GM10266 (cell line): ENCODE results near the gene FSIP2.

Experiments used
- DNase-seq: peaks from one replicate; pipeline ENCODE4 v3.0.0; 2012; ENCODE audit errors: extremely low spot score
- TF ChIP-seq, protein P1 (sequence below): IDR thresholded peaks from 2 replicates; pipeline ENCODE4 v1.5.1; 2012; ENCODE audit warnings: mild to moderate bottlenecking, low read depth; ENCODE audit not compliant: control insufficient read depth, insufficient read depth; ENCODE audit errors: missing control alignments

Gene FSIP2

DNA sequence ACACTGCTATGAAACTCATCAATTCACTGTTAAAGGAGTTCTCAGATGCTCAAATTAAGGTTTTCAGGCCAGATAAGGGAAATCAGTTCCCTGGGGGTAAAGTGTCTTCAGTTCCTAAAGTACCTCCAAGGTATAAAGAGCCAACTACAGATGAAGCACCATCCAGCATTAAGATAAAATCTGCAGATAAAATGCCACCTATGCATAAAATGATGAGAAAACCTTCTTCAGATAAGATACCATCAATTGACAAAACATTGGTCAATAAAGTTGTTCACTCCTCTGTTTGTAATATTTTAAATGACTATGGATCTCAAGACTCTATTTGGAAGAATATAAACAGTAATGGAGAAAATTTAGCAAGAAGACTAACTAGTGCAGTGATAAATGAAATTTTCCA is 68.2 kb downstream of the FSIP2 start:
- DNase-seq, result no peak
- TF ChIP-seq, protein P1, sequence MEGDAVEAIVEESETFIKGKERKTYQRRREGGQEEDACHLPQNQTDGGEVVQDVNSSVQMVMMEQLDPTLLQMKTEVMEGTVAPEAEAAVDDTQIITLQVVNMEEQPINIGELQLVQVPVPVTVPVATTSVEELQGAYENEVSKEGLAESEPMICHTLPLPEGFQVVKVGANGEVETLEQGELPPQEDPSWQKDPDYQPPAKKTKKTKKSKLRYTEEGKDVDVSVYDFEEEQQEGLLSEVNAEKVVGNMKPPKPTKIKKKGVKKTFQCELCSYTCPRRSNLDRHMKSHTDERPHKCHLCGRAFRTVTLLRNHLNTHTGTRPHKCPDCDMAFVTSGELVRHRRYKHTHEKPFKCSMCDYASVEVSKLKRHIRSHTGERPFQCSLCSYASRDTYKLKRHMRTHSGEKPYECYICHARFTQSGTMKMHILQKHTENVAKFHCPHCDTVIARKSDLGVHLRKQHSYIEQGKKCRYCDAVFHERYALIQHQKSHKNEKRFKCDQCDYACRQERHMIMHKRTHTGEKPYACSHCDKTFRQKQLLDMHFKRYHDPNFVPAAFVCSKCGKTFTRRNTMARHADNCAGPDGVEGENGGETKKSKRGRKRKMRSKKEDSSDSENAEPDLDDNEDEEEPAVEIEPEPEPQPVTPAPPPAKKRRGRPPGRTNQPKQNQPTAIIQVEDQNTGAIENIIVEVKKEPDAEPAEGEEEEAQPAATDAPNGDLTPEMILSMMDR, result no peak

DNA sequence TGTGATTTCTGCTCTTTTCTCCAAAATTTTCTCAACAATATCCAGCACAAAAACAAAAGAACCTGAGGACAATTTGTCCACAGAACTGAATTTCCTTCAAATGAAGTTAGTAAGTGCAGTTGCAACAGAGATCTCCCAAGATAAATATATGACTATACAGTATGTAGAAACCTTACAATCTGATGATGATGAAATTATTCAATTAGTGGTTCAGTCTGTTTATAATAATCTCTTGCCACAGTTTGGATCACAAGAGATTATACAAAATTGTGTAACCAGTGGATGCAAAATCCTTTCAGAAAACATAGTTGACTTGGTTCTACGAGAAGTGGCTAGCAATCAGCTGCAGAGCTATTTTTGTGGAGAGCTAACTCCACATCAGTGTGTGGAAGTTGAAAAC is 68.7 kb downstream of the FSIP2 start:
- no peak for DNase-seq
- TF ChIP-seq, protein P1, result no peak

DNA sequence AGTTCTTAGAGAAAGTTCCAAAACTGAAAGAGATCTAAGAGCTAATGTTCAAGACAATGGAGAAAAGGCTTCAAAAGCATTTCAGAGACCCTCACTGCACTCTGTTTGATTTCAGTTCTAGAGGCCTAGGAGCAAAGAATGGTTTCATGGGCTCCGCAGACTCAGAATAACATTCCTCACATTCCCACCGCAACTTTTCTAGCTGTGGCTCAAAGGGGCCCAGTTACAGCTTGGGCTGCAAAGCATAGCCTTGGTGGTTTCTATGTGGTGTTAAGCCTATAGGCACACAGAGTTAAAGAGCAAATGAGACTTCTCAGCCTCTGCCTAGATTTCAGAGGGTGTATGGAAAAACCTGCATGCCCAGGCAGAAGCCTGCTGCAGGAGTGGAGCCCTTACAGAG is 73.0 kb downstream of the FSIP2 start:
- no peak for DNase-seq
- TF ChIP-seq, protein P1, result no peak

DNA sequence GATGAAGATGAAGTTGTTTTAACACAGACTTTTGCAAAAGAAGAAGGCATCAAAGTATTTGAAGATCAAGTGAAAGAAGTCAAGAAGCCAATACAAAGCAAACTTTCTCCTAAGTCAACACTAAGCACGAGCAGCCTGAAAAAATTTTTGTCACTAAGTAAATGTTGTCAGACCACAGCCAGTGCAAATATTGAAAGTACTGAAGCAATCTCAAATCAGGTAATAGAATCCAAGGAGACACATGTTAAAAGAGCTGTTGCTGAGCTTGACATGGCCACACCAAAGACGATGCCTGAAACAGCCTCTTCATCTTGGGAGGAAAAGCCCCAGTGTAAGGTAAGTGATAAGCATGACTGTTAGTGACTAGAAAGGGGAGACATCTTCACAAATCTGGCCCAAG is 75.1 kb downstream of the FSIP2 start:
- no peak for DNase-seq
- TF ChIP-seq, protein P1, result no peak

DNA sequence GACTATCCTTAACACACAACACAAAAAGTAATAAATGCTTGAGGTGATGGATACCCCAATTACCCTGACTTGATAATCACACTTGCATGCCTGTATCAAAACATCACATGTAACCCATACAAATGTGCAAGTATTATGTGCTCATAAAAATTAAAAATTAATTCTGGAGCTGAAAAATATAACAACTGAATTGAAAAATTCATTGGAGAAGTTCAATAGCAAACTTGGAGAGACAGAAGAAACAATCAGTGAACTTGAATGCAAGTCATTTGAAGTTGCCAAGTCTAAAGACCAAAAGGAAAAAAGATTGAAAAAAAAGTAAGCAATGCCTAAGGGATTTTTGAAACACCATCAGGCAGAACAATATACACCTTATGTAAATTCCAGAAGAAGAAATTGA is 79.4 kb downstream of the FSIP2 start:
- no peak for DNase-seq
- TF ChIP-seq, protein P1, result no peak

DNA sequence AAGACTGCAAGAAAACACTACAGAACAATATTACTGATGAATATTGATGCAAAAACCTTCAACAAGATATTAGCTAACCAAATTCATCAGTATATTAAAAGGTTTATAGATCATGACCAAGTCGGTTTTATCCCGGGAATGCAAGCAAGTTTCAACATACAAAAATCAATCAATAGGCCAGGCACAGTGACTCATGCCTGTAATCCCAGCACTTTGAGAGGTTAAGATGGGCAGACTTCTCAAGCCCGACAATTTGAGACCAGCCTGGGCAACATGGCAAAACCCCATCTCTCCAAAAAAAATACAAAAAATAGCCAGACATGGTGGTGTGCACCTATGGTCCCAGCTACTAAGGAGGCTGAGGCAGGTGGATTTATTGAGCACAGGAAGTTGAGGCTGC is 82.9 kb downstream of the FSIP2 start:
- TF ChIP-seq, protein P1, result no peak
- no peak for DNase-seq

DNA sequence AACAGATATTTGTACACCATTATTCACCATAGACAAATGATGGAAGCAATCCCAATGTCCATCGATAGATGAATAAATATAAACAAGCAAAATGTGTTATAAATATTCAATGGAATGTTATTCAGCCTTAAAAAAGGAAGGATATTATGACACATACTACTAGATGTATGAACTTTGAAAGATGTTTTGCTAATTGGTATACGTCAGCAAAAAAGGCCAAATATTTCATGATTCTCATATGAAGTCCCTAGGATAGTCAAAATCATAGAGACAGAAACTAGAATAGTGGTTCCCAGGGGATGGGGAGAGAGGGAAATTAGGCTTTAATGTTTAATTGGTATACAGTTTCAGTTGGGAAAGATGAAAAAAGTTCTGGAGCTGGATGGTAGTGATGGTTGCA is 85.2 kb downstream of the FSIP2 start:
- TF ChIP-seq, protein P1, result no peak
- DNase-seq, result no peak
